ENCODE data around the gene ANKRD35. TPM values are rescaled to one million over a fixed set of nuclear protein-coding genes. Genes with fewer than 3 reads are reported as not detected.

Gene ANKRD35
- total and polyA plus RNA-seq, 2 of the 8 experiments (the other 6 are each of a cell fraction or from before 2014, with no cell fraction given) = 1.6 to 3.0 TPM

GRCh38 chr1:145823565-145824498, 61.8 kb downstream of the ANKRD35 start, which contains the start of the genes POLR3C and RNF115:
Gene POLR3C (plus strand): TSS chr1:145824200. CDS start chr1:145825777, 1,577 bp downstream.
Gene RNF115 (minus strand): TSS chr1:145824095. CDS start chr1:145823873, 222 bp downstream.
- no peak within 1 kb of the TSS for H2BK120ac ChIP-seq (replicated peaks; ENCODE audit: low read depth, low read length)
- peaks cover 5% of the 10 kb centered on the region; the same call in 1 of the 2 replicates for H3K23me2 ChIP-seq (ENCODE audit: low read depth, low read length)
- 2% methylated on average over 53 of the region's 89 CpGs; no CpG with 5 or more reads in 1 of the 2 experiments for WGBS, 2 experiments (ENCODE audit: extremely low coverage in 1 of 2, insufficient coverage in 1 of 2, insufficient read length in 1 of 2, insufficient replicate concordance in 2 of 2, low coverage in 1 of 2, low lambda C conversion rate in 2 of 2, missing lambda C conversion rate in 1 of 2)
- no peak within 1 kb of the TSS for H3K23ac ChIP-seq (ENCODE audit: insufficient read length)
- H2AK5ac ChIP-seq (ENCODE audit: low read depth, low read length) = no peak within 1 kb of the TSS
- peak within 1 kb of the TSS; percentile 92 for H2AFZ ChIP-seq (ENCODE audit: low read length)
- FAIRE-seq (no peak), DNase-seq (ENCODE audit: low read depth in 1 of 2, low spot score in 2 of 2) (peak; percentile 62 to 88)
- H3K79me2 ChIP-seq (ENCODE audit: control insufficient read depth in 1 of 2, insufficient read depth in 2 of 2, low read length in 2 of 2) = peaks cover 0 to 16% of the 10 kb centered on the region in 2 experiments; a peak in 3 of 4 replicates
- peak within 1 kb of the TSS; percentile 8 for H4K5ac ChIP-seq (ENCODE audit: insufficient read length, low read depth, low read length)
- H3K56ac ChIP-seq (replicated peaks; ENCODE audit: insufficient read length, low read depth, low read length) = peak within 1 kb of the TSS; percentile 73
- peak within 1 kb of the TSS; percentile 97 for H4K8ac ChIP-seq (ENCODE audit: extremely low read depth, insufficient read depth, low read length)
- H3K14ac ChIP-seq (ENCODE audit: insufficient read length) = no peak within 1 kb of the TSS
- peak within 1 kb of the TSS; percentile 91 for H3K27ac ChIP-seq (ENCODE audit: low read depth, low read length)
- no peak within 1 kb of the TSS for H2BK20ac ChIP-seq (ENCODE audit: low read length)
- H3K4me2 ChIP-seq (ENCODE audit: insufficient read depth in 1 of 2, low read depth in 2 of 2, low read length in 2 of 2) = peak within 1 kb of the TSS; percentile 71 to 91
- ChIA-PET CTCF (ENCODE audit: partially characterized antibody) (interaction anchor here (14.5 kb wide), 1 partner anchor 23 kb away, joined by 109 read pairs; the partner anchor contains the start of gene NUDT17), POLR2A (ENCODE audit: partially characterized antibody) (interaction anchor here (0.7 to 3.9 kb wide), 17 partner anchors 9 to 228 kb away, joined by 3 to 25 read pairs (median 4); partner anchors contain the start of genes CD160, NUDT17 and PIAS3)
- H2BK5ac ChIP-seq (ENCODE audit: low read depth, low read length) = peak within 1 kb of the TSS; percentile 89
- no peaks in the 10 kb centered on the region for H3K27me3 ChIP-seq (replicated peaks in 1 of 4; ENCODE audit: control insufficient read depth in 3 of 4, extremely low read depth in 1 of 4, insufficient read depth in 3 of 4, low read length in 3 of 4)
- peak within 1 kb of the TSS; percentile 82 to 97 (median 92) for H3K9ac ChIP-seq (replicated peaks in 1 of 4; ENCODE audit: extremely low read depth in 1 of 4, low read depth in 3 of 4, low read length in 3 of 4)
- no peaks in the 10 kb centered on the region for H3K79me1 ChIP-seq (ENCODE audit: low read depth, low read length)
- H3K4me3 ChIP-seq (ENCODE audit: extremely low read depth in 1 of 4, insufficient read depth in 2 of 4, low read depth in 3 of 4, low read length in 4 of 4) = peak within 1 kb of the TSS; percentile 75 to 100 (median 98)
- peaks cover 0 to 4% (median 0%) of the 10 kb centered on the region in 4 experiments; a peak in 1 of 7 replicates for H3K4me1 ChIP-seq (replicated peaks in 1 of 4; ENCODE audit: control insufficient read depth in 3 of 4, insufficient read depth in 4 of 4, low read length in 3 of 4)
- H4K20me1 ChIP-seq (replicated peaks in 1 of 2; ENCODE audit: control insufficient read depth in 1 of 2, insufficient read depth in 2 of 2, low read length in 2 of 2) = peaks cover 2 to 3% of the 10 kb centered on the region in 2 experiments
- no peaks in the 10 kb centered on the region for H3K9me3 ChIP-seq (ENCODE audit: insufficient read depth in 2 of 2, low read depth in 1 of 2, low read length in 1 of 2)
- H4K91ac ChIP-seq (replicated peaks; ENCODE audit: insufficient read length, low read length) = peak within 1 kb of the TSS; percentile 65
- no peak within 1 kb of the TSS for H3K4ac ChIP-seq (replicated peaks; ENCODE audit: insufficient read length, low read depth, low read length)
- H3K36me3 ChIP-seq (ENCODE audit: control insufficient read depth in 2 of 4, insufficient read depth in 4 of 4, low read length in 3 of 4) = peaks cover 4 to 29% (median 22%) of the 10 kb centered on the region in 4 experiments; a peak in 7 of 8 replicates
- no peak within 1 kb of the TSS for H2BK12ac ChIP-seq (ENCODE audit: low read depth, low read length)
- H3K18ac ChIP-seq (ENCODE audit: extremely low read depth, low read length) = peak within 1 kb of the TSS; percentile 7; the same call in 1 of the 2 replicates
- H2BK15ac ChIP-seq (ENCODE audit: low read length) = 0 out of 2 replicates have a peak within 1 kb of the TSS, but pooled peaks have one; percentile 12
- no peak for TF ChIP-seq MAFK (IDR thresholded peaks at IDR 0.05; ENCODE audit: low read depth, low read length)
- peak; percentile 77 for TF ChIP-seq YY1 (IDR thresholded peaks at IDR 0.05; ENCODE audit: low read depth, low read length)
- TF ChIP-seq POLR2AphosphoS5 (IDR thresholded peaks at IDR 0.05; ENCODE audit: low read depth, low read length) = peak; percentile 57
- TF ChIP-seq JUN (IDR thresholded peaks at IDR 0.05; ENCODE audit: low read depth, low read length) = no peak
- TF ChIP-seq RBBP5 (IDR thresholded peaks at IDR 0.05; ENCODE audit: borderline replicate concordance, low read depth, low read length) = peak; percentile 79; the same call in 1 of the 2 replicates
- peak in 1 of 2 experiments; percentile 69; a peak in 2 of 3 replicates for TF ChIP-seq POLR2A (IDR thresholded peaks at IDR 0.05; ENCODE audit: control extremely low read depth in 1 of 2, low read depth in 2 of 2, low read length in 2 of 2)
- TF ChIP-seq SP4 (IDR thresholded peaks at IDR 0.05; ENCODE audit: low read length) = peak; percentile 63; the same call in 1 of the 2 replicates
- peak in 1 of 2 experiments; percentile 33; a peak in 1 of 3 replicates for TF ChIP-seq EP300 (IDR thresholded peaks at IDR 0.05; ENCODE audit: borderline replicate concordance in 1 of 2, low read depth in 2 of 2, low read length in 2 of 2)
- TF ChIP-seq HDAC6 (IDR thresholded peaks at IDR 0.05; ENCODE audit: low read depth, low read length) = no peak
- TF ChIP-seq TEAD4 (IDR thresholded peaks at IDR 0.05; ENCODE audit: low read depth, low read length) = no peak
- TF ChIP-seq FOSL1 (IDR thresholded peaks at IDR 0.05; ENCODE audit: insufficient read depth, low read depth, low read length) = no peak

All from H1 (cell line).